ENCODE data around the gene ADAMTSL3. TPM values are rescaled to one million over a fixed set of nuclear protein-coding genes. Genes with fewer than 3 reads are reported as not detected.
A peak's percentile ranks its signal among the peaks of the same experiment; 100 is the strongest.

Gene ADAMTSL3
- total RNA-seq, 1 experiment from 2014 or later: 0.05 TPM

GRCh38 chr15:83854321-83854720, 200.4 kb downstream of the ADAMTSL3 start:
- DNase-seq (ENCODE audit: low read depth, low spot score) (peak; percentile 48), ATAC-seq (no peak)
- ChIA-PET POLR2A (no interaction called here), CTCF (interaction anchor here (2.8 kb wide), 1 partner anchor 16 kb away, joined by 7 read pairs; no protein-coding TSS in a partner anchor), RAD21 (ENCODE audit: low non-redundant PET in 1 of 2, low total read pairs in 2 of 2, uncharacterized antibody in 2 of 2, unreplicated experiment in 2 of 2) (no interaction called here)
- H3K36me3 ChIP-seq (ENCODE audit: control insufficient read depth in 1 of 2, insufficient read depth in 2 of 2, low read length in 2 of 2): no peaks in the 10 kb centered on the region
- no peaks in the 10 kb centered on the region for H3K79me2 ChIP-seq (ENCODE audit: insufficient read depth, low read length)
- no peaks in the 10 kb centered on the region for H3K9me3 ChIP-seq (ENCODE audit: control insufficient read depth in 1 of 2, insufficient read depth in 1 of 2, low read depth in 1 of 2, low read length in 2 of 2)
- no peak overlapping the region for H3K27ac ChIP-seq (ENCODE audit: low read depth, low read length)
- H3K4me3 ChIP-seq (replicated peaks in 1 of 2; ENCODE audit: low read depth in 1 of 2, low read length in 2 of 2): no peak overlapping the region
- 0 out of 2 replicates have a peak, but pooled peaks cover 4% of the 10 kb centered on the region for H3K27me3 ChIP-seq (ENCODE audit: insufficient read depth, low read length)
- H4K20me1 ChIP-seq (ENCODE audit: insufficient read depth): no peaks in the 10 kb centered on the region
- intact Hi-C loops (cut with micrococcal nuclease): no loop called here
- H2AFZ ChIP-seq (ENCODE audit: low read depth, low read length, poor library complexity, severe bottlenecking): peak overlapping the region; percentile 26
- no peaks in the 10 kb centered on the region for H3K9me2 ChIP-seq (ENCODE audit: insufficient read depth)
- no TSS peak for BruUV-seq (replicated peaks)
- H3K4me1 ChIP-seq (ENCODE audit: control insufficient read depth in 1 of 2, insufficient read depth in 2 of 2, low read length in 2 of 2): peaks cover 4 to 7% of the 10 kb centered on the region in 2 experiments; a peak in 2 of 4 replicates
- H3K9ac ChIP-seq (ENCODE audit: low read length): no peak overlapping the region
- no peak overlapping the region for H3K4me2 ChIP-seq (ENCODE audit: low read length)
- TF ChIP-seq RAD21 (IDR thresholded peaks at IDR 0.05; ENCODE audit: low read depth) (no peak), CTCF (IDR thresholded peaks at IDR 0.05 in 2 of 3, conservative IDR thresholded peaks at IDR 0.05 in 1 of 3; ENCODE audit: borderline replicate concordance in 1 of 3, insufficient read depth in 1 of 3, low read depth in 2 of 3, low read length in 2 of 3) (no peak), POLR2AphosphoS5 (IDR thresholded peaks at IDR 0.05; ENCODE audit: low read depth, low read length) (no peak), CEBPB (IDR thresholded peaks at IDR 0.05; ENCODE audit: low read depth) (peak; percentile 87), FOSL1 (IDR thresholded peaks at IDR 0.05; ENCODE audit: low read depth) (peak; percentile 59), ZNF274 (IDR thresholded peaks at IDR 0.05; ENCODE audit: low read depth, low read length) (no peak), SRF (IDR thresholded peaks at IDR 0.05; ENCODE audit: low read depth) (no peak), CBX3 (IDR thresholded peaks at IDR 0.05; ENCODE audit: low read depth) (peak; percentile 59), POLR2A (IDR thresholded peaks at IDR 0.05; ENCODE audit: borderline replicate concordance, extremely low read depth, insufficient read depth, insufficient read length) (no peak), ZFX (IDR thresholded peaks at IDR 0.05) (no peak), SP1 (IDR thresholded peaks at IDR 0.05; ENCODE audit: low read depth) (peak; percentile 61), SIN3A (IDR thresholded peaks at IDR 0.05; ENCODE audit: low read depth) (no peak), ATF3 (IDR thresholded peaks at IDR 0.05) (peak; percentile 87), EZH2 (IDR thresholded peaks at IDR 0.05) (no peak), YY1 (IDR thresholded peaks at IDR 0.05; ENCODE audit: extremely low read depth, insufficient replicate concordance, low read depth, low read length) (no peak), TCF7L2 (IDR thresholded peaks at IDR 0.05; ENCODE audit: borderline replicate concordance, extremely low read depth, insufficient read depth, insufficient read length) (peak; percentile 15), ELF1 (IDR thresholded peaks at IDR 0.05; ENCODE audit: borderline replicate concordance, low read depth) (peak; percentile 39; the same call in 1 of the 2 replicates), ZBTB33 (IDR thresholded peaks at IDR 0.05; ENCODE audit: extremely low read depth, insufficient replicate concordance, low read length) (no peak), EGR1 (IDR thresholded peaks at IDR 0.05; ENCODE audit: low read depth) (no peak), MAX (IDR thresholded peaks at IDR 0.05) (no peak), EZH2phosphoT487 (IDR thresholded peaks at IDR 0.05; ENCODE audit: borderline replicate concordance) (no peak), JUND (IDR thresholded peaks at IDR 0.05) (peak; percentile 55)

All from HCT116 (cell line).